Lower leg skin (tissue), 3 donors: Measurements from ENCODE around the gene TADA2A.

Experiments
- CTCF ChIP-seq, 3 donors: fragments of 450-650 bp; IDR thresholded peaks; one replicate each; pipeline ENCODE4 v1.5.1; 2016; ENCODE audit warnings: antibody characterized with exemption in 3 of 3, mild to moderate bottlenecking in 3 of 3, moderate library complexity in 2 of 3
- POLR2A ChIP-seq, 2 donors: fragments of 450-650 bp; IDR thresholded peaks; one replicate each; pipeline ENCODE4 v1.6.1; 2016 to 2017; ENCODE audit warnings: antibody characterized with exemption in 2 of 2, mild to moderate bottlenecking in 1 of 2, moderate library complexity in 1 of 2

GRCh38 chr17:37527249-37527851, 120.7 kb downstream of the TADA2A start:
- TF ChIP-seq CTCF (IDR thresholded peaks at IDR 0.05) (no peak), POLR2A (IDR thresholded peaks at IDR 0.05) (no peak)
